Measurements from ENCODE around the gene VASH1.

GRCh38 chr14:76782115-76782884 is 21.0 kb downstream of the VASH1 start:
- TF ChIP-seq GATA2 (IDR thresholded peaks at IDR 0.05; ENCODE audit: low read depth, low read length) (no peak), GATA3 (IDR thresholded peaks at IDR 0.05; ENCODE audit: low read depth, low read length) (no peak)
